GM19455 (cell line): Measurements from ENCODE around the gene GSTA3.
"Not testable (repeated sequence)": the region's sequence is repeated elsewhere in the genome, so short reads cannot be mapped to it uniquely, and the experiment has no call there.

Source experiments
- ATAC-seq: cut with Tn5 transposase; IDR thresholded peaks from one replicate; pipeline ENCODE4 v1.9.1; 2021; ENCODE audit not compliant: unreplicated experiment

The GSTA3 gene

DNA sequence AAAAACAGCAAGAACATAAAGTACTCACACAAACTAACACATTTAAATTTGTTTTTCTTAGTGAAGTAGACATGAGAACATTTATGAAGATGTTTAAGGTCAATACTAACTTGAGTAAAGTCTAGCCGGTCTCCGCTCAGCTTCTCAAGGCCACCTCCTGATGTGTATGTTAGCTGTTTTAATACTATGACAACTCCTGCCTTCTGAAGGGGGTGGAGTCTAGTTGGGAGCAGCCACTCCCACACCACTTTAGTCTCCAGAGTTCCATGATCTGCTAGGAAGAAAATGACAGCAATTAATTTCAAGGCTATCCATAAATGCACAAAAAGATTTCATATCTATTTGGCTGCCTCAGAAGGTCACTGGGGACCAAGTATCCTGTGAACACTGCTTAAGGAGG, at the start of gene GSTA3:
Gene GSTA3, minus strand, starts transcription at position 168 of the 400 bp plus-strand sequence. CDS start 3,864 bp downstream, outside the sequence.
- no peak for ATAC-seq

DNA sequence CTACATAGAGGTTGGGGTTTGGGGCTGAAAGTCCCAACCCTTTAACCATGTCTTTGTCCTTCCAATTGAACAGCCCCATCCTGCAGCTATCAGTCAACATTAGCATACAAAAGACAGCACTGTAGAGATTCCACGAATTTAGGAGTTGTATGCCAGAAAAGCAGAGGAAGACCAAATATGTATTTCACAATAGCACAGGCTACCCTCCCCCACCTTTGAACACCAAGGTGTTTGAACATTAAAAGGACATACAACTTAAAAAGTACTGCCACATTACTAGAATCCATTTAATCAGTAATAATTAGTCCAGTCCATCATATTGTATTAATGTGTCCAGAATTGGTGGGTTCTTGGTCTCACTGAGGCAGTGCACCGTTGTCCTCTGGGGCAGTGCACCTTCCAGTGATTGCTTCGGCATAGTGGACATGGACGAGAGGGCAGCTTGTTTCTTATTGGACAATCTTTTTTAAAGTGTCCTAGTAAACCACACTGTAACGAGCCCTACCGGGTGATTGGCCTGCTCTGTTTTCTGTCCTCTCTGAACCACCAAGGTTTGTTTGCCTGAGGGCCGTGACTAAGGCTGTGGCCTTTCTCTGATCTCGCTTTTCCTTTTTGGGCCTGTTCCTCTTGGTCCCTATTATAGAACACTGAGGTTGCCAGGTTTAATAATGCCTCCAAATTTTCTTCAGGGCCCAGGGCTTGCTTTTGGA, 49.2 kb upstream of the GSTA3 start:
- no peak for ATAC-seq

DNA sequence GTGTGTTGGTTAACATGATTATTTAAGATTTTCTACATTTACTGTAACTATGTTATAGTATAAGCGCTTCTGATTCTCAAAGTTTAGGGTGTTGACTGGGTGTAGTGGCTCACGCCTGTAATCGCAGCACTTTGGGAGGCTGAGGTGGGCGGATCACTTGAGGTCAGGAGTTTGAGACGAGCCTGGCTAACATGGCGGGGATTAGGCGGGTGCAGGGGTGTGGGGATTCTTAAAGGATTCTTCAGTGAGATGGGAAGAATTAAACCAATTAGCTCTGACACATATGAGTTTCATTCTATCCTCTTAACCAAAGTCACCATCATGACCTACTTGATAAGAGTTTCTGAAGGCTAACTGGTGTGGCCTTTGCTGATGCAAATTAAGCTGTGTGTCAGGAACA, 46.4 kb upstream of the GSTA3 start:
- ATAC-seq = no peak

DNA sequence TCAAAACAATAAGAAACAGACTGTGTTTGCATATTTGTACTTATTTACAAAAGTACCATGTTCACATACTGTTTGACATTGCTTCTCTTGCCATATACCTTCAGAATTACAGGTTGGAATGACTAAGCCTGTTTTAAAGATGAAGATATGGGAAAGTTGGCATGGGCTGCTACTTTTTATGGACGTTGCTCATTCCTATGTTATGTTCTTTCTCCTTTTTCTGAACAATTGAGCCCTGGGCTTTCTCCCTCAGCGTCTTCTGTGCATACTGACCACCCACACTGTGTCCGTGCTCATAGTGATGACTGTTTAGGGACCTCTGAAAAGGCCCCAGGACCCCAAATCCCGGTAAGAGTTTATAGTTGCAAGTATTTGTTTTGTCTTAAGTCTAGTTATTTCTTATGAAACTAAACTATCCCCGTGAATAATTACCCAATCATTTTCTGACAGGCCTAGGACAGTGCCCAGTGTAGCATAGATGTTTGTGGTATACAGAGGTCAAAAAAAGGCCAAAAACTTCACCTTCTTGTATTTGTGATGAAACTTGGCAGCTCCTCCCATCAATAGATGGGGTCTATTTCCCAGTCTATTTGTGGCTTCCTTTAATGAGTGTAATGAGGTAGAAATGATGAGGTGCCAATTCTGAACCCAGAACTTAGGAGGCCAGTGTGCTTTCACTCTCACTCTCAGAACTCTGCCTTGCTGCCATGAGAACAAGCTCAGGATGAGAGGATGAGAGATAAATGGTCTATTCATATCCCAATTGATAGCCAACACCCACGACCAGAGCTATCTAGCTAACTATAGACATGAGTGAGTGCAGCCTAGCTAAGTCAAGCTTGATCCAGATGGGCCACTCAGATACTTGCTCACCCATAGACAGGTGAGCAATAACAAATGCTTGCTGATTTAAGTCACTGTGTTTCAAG, 44.7 kb upstream of the GSTA3 start:
- no peak for ATAC-seq

DNA sequence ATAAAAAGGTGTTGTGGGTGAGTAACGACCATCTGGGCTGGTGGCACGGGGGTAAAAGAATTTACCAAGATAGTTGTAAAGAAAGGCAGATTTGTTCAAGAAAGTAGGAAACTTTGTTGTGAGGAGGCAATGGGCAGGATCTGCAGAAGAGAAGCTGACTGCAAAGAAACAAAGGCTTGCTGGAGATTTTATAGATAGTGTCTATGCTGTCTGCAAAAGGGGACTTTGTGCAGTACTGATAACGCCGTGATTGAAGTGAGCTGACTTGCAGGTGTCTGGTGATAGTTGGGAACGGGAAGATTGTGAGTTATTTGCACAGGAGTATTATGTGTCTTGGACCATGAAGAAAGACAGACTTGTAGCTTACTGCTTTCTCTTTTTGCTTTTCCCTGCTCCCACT, 36.8 kb upstream of the GSTA3 start:
- no peak for ATAC-seq

DNA sequence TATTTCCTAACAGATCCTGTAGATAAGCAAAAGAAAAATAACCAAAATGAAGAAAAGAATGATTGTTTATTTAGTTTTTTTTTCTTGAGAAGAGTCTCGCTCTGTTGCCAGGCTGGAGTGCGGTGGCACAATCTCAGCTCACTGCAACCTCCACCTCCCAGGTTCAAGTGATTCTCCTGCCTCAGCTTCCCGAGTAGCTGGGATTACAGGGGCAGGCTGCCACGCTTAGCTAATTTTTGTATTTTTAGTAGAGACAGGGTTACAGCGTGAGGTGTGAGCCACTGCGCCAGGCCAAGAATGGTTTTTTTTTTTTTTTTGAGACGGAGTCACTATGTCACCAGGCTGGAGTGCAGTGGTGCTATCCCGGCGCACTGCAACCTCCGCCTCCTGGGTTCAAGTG, 33.3 kb upstream of the GSTA3 start:
- ATAC-seq = not testable (repeated sequence)

DNA sequence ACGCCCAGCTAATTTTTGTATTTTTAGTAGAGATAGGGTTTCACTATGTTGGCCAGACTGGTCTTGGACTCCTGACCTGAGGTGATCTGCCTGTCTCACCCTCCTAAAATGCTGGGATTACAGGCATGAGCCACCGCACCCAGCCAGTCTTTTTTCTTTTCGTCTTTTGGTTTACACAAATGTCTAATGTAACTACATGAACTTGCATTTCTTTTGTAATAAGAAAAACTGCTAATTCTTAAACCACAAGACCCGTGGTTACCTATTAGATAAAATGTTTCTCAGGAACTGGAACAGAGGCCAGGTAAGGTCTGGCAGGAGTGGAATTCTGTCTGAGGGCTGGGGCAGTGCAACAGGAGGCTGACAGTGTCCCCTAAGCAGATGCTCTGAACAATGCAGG, 32.7 kb upstream of the GSTA3 start:
- no peak for ATAC-seq

DNA sequence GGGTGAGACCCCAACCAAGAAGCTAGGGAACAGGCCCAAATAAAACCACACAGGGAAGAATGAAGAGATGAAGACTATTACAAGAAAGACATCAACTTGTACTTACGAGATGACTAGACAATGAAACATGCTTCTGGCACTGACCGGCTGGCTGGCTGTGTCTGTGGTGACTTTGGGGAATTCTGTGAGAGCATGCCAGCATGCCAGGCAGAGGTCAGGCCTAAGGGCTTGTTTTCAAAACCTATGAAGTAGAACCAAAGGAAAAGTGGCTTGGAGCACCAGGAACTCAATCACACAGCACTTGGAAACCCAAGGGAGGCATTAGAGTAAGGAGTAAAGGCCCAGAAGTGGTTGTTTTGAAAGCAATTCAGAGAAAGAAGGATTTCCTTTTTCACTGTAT, 28.4 kb upstream of the GSTA3 start:
- ATAC-seq = no peak

DNA sequence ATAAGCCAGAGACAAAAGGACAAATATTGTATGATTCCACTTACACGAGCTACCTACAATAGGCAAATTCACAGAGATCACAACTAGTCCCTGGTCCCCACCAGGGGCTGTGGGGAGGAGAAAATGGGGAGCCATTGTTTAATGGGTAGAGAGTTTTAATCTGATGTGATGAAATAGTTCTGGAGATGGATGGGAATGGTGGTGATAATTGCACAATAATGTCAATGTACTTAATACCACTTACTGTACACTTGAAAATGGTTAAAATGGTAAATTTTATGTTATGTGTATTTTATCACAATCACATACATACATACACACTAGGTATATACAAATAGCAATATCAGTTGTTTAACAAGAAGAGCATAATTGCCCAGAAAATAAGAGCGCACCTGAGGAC, 24.3 kb upstream of the GSTA3 start:
- ATAC-seq = no peak

DNA sequence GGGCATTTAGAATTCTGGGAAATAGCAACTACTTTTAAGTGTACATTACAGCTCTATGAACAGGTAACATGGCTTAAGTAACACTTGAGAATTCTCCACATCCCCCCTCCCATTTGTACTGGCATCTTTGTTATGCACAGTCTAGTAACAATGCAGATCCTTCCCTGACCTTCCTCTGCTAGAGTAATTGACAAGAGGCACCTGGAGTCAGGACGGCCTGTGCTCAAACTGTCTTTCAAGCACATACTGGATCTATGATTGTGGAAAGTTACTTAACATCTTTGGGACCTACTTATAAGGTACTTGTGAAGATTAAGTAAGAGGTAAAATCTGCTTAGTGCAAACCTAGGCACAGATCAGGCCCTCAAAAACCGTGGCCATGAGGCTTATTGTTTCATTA, 21.9 kb upstream of the GSTA3 start:
- no peak for ATAC-seq

DNA sequence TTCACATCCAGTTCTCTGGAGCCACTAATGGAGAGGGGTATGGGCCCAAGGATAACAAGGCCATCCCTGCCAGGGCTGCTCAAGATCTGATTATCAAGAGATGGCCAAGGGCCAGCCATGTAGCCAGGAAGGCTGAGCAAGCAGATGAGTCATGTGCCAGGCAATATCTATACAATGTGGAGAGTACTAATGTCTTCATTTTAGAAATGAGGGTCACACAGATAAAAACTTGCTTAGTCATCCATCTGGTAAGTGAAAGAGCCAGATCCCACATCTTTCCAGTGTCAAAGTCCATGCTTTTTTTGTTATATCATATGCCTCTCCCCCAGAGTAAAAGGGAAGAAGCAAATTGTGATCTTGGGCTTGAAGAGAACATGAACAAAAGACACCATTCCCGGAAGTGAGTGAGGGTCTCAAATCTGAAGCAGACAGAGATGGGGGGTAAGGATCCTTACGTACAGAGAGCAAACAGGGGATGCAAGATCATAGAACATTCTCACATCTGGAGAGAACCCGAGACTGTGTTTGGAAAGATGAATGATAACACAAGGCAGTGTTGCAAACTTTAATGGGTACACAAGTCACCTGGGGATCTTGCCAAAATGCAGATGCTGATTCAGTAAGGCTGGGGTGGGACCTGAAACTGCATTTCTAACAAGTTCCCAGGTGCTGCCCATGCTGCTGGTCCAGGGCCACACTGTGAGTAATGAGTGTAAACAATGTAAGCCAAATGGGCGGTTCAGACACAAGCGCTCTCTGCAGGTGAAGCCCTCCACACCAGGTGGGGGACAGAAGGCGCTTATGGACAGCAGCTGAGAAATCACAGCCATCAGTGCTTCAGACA, 20.0 kb upstream of the GSTA3 start:
- no peak for ATAC-seq

DNA sequence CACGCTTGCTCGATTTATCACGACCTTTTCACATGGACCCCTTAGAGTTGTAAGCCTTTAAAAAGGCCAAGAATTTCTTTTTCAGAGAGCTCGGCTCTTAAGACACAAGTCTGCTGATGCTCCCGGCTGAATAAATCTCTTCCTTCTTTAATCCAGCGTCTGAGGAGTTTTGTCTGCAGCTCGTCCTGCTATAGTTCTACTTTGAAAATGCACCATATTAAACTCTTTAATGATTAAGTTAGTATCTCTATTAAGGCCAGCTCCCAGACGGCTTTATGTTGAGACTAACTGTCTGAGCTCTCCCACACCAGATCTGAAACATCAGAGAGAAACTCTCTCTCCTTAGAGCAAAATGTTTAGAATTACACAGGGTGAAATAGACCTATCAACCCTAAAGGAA, 18.0 kb upstream of the GSTA3 start:
- ATAC-seq = no peak

DNA sequence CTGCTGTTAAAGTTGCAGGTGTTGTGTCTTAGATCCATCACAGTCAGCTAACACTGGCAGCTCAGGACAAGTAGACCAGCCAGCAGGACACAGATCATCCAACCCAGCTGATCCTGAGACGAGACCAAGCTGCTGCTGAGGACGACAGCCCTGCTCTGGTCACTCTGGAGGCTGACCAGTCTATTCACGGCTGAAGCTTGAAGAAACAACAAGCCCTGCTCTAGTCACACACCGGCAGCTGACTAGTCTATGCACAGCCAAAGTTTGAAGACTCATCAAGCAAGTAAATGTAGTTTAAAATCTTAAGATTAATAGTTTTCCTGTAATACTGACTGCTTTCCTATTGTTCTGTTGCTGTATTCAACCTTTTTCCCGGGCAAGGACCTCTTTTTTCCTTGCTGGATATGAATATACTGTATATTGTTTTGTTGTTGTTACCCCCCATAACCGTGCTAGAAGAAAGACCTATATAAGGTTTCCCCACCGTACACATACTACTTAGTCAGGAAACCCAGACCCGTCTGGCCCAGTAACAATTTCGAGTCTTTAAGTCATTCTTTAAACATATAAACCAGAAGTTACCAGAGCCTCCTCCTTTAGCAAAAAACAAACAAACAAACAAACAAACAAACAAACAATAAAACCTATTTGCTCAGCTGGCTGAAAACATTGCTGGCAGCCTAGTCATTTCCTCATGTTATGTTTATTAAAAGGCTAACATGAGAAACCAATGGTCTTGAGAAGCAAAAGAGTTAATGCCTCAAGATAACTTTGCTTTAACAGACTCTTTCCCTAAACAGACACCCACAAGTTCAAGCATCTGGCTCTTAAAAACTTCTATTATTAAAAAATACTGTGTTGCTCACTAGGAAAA, 16.7 kb upstream of the GSTA3 start:
- ATAC-seq = no peak

DNA sequence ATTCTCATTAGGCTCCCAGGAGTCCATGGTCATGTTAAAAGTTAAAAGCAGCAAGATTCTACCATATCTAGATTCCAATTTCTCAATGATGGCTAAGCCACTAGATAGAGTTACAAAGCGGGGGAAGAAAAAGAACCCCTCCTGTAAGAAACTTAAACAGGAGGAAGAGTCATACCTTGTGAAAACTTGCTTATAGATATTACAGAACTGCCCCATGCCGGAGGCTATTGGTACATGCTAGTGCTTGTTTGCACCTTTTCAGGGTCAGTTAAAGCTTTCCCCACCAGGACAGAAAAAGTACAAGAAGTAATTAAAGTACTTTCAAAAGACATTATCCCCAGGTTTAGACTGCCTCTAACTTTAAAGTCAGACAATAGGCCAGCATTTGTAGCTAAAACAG, 15.5 kb upstream of the GSTA3 start:
- no peak for ATAC-seq

DNA sequence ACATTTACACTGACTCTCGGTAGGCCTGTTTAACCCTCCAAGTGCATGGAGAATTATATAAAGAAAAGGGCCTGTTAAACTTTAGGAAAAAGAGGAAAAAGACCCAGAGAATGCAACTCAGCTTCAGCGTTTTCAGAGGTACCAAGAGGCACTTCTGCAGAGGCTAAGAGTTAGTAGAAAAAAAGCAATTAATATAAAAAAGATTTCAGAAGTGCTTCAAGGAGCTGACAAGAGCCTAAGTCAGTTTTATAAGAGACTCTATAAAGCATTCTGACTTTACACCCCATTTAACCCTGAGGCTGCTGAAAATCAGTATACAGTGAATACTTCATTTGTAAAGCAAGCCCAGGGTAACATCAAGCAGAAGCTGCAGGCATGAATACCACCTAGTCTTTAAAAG, 14.2 kb upstream of the GSTA3 start:
- ATAC-seq = not testable (repeated sequence)

DNA sequence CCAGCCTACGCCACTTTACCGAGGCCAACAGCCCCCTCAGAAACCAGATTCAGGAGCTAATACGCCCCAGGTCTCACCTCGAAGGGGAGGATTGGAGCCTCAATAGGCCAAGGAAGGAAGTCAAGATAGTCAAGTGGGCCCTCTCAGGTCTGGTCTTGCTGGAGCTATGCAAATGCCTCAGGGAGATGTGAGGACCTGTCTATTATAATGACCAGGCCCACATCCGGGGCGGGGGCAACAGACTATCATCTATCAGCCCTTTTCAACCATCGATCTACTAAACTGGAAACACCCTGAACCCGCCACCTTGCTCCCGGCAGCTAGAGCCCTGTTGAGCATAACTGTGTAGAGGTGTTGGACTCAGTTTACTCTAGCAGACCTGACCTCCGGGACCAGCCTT, 12.7 kb upstream of the GSTA3 start:
- ATAC-seq = no peak

DNA sequence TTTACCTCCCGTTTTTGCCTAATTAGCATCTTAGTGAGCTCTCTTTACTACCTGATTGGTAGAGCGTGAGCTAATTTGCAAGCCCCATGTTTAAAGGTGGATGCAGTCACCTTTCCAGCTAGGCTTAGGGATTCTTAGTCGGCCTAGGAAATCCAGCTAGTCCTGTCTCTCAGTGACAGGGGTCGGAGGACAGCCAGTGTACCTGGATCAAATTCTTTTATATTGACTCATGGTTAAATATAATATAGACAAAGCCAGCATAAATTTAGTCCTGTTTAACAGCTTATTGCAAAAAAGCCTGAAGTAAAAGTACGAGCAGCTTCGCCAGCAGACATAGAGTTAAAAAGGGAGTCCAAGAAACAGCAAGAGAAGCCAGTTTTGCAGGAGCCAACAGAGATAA, 12.2 kb upstream of the GSTA3 start:
- ATAC-seq = no peak

DNA sequence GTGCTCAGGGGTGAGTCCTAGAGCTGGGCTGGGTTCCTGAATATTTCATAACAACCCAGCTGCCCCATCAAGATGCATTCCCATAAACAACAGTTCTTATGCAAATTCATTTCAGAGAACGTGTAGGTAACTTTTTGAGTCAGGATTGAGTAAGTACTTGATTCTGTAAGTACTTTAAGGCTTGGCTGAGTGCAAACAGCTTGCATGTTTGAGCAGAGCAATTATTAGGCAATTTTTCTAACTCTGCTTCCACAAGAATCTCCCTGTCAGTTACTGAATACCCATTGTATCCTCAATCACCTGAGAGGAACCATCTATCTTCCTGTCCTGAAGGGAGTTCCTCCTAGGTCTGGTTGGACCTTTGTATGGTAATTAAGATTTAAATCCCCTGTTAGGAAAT, 10.0 kb upstream of the GSTA3 start:
- not testable (repeated sequence) for ATAC-seq

DNA sequence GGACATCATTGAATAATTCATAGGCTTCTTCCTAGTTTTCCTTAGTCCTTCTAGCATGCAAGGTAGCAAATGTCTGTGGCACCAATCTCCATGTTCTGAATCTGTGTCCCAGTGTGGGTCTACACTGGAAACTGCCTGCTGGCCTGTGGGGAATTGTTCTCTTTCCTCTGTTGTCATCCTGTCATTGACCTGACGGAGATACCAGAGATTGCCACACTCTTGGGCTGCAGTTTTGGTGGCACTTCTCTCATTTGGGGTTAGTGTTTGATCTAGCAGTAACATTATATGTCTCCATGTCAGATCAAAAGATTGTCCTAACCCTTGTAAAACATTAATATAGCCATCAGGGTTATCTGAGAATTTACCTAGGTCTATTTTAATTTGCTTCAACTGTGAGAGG, 9.3 kb upstream of the GSTA3 start:
- ATAC-seq = not testable (repeated sequence)

DNA sequence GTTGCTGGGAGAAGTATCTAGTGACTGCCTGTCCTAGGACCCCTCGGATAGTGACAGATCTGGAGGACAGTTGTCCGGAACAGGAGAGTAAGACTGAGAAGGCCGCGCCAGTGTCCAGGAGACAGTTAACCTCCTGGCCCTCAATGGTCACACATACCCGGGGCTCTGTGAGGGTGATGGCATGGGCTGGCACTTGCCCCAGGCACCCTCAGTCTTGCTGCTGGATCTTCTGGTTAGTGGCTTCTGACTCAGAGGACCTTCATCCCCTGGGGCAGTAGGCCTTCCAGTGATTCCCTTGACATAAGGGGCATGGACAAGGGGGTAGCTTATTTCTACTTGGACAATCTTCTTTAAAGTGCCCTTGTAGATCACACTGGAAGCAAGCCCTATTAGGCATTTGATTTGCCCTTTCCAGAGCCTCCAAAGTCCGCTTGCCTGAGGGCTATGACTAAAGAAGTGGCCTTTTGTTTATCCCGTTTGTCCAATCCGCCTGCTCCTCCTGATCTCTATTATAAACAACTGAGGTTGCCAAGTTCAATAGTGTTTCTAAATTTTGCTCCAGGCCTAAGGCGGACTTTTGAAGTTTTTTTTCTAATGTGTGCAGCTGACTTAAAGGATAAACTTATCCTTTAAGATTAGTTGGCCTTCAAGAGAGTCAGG, 8.7 kb upstream of the GSTA3 start:
- not testable (repeated sequence) for ATAC-seq
